Measurements from ENCODE around the gene NPIPB2. TPM values are rescaled to one million over a fixed set of nuclear protein-coding genes. Genes with fewer than 3 reads are reported as not detected.

The NPIPB2 gene
- total and polyA plus RNA-seq, 2 donors (not counting 1 experiment from before 2014, with no cell fraction given): 5.4 to 38.1 TPM

GRCh38 chr16:11886881-11887280 is 55.0 kb downstream of the NPIPB2 start:
- H3K4me3 Mint-ChIP-seq: no peak overlapping the region
- TF ChIP-seq CTCF (IDR thresholded peaks at IDR 0.05) (no peak), EZH2 (IDR thresholded peaks at IDR 0.05; ENCODE audit: borderline replicate concordance, insufficient read depth, low read depth, low read length, poor library complexity, severe bottlenecking) (no peak)
- Histone ChIP-seq H3K79me2 (ENCODE audit: control insufficient read depth, insufficient read depth, low read length) (peaks cover 7% of the 10 kb centered on the region), H3K27me3 (replicated peaks in 1 of 4; ENCODE audit: control extremely low read depth in 1 of 4, control insufficient read depth in 3 of 4, insufficient read depth in 4 of 4, low read length in 3 of 4) (no peaks in the 10 kb centered on the region), H3K4me2 (replicated peaks; ENCODE audit: low read depth, low read length, poor library complexity, severe bottlenecking) (no peak overlapping the region), H4K20me1 (ENCODE audit: control insufficient read depth, insufficient read depth, low read length, poor library complexity, severe bottlenecking) (no peaks in the 10 kb centered on the region), H3K9me3 (ENCODE audit: control extremely low read depth in 1 of 3, control insufficient read depth in 2 of 3, insufficient read depth in 1 of 3, low read length in 2 of 3) (no peaks in the 10 kb centered on the region), H3K36me3 (replicated peaks in 1 of 2; ENCODE audit: control extremely low read depth in 1 of 2, control insufficient read depth in 1 of 2, extremely low read depth in 1 of 2, insufficient read depth in 2 of 2, low read length in 1 of 2) (peaks cover 1 to 59% of the 10 kb centered on the region in 2 experiments), H3K4me3 (ENCODE audit: control extremely low read depth in 1 of 5, extremely low read depth in 1 of 5, insufficient read depth in 1 of 5, low read depth in 2 of 5, low read length in 4 of 5) (no peak overlapping the region), H3K4me1 (ENCODE audit: control insufficient read depth in 2 of 2, insufficient read depth in 2 of 2, low read length in 2 of 2) (no peaks in the 10 kb centered on the region), H3K9ac (ENCODE audit: low read length) (no peak overlapping the region), H3K27ac (ENCODE audit: low read length in 2 of 2) (no peak overlapping the region), H2AFZ (ENCODE audit: insufficient read depth, low read depth, low read length, poor library complexity, severe bottlenecking) (no peak overlapping the region)
- intact Hi-C loops (cut with micrococcal nuclease): no loop called here
- no peaks in the 10 kb centered on the region for H3K27me3 Mint-ChIP-seq
- H3K9me3 Mint-ChIP-seq (ENCODE audit: insufficient read depth): no peaks in the 10 kb centered on the region
- DNase-seq (no peak), ATAC-seq (ENCODE audit: low read depth) (no peak)
- no peak overlapping the region for H3K27ac Mint-ChIP-seq
- 100% methylated on average over 2 of the region's 6 CpGs for WGBS (ENCODE audit: insufficient coverage)
- CTCF ChIA-PET: no interaction called here
- POLR2A ChIA-PET: interaction anchor here (0.7 kb wide), 1 partner anchor 682 kb away, joined by 8 read pairs; no protein-coding TSS in a partner anchor
- H3K4me1 Mint-ChIP-seq: no peaks in the 10 kb centered on the region

GRCh38 chr16:11884035-11884434 is 57.8 kb downstream of the NPIPB2 start:
- TF ChIP-seq CTCF (IDR thresholded peaks at IDR 0.05): no peak
- no peak for TF ChIP-seq EZH2 (IDR thresholded peaks at IDR 0.05; ENCODE audit: borderline replicate concordance, insufficient read depth, low read depth, low read length, poor library complexity, severe bottlenecking)
- intact Hi-C loops (cut with micrococcal nuclease): no loop called here
- Histone ChIP-seq H3K27ac (ENCODE audit: low read length in 2 of 2) (no peak overlapping the region), H3K36me3 (replicated peaks in 1 of 2; ENCODE audit: control extremely low read depth in 1 of 2, control insufficient read depth in 1 of 2, extremely low read depth in 1 of 2, insufficient read depth in 2 of 2, low read length in 1 of 2) (peaks cover 3 to 65% of the 10 kb centered on the region in 2 experiments), H3K79me2 (ENCODE audit: control insufficient read depth, insufficient read depth, low read length) (peaks cover 11% of the 10 kb centered on the region), H3K4me1 (ENCODE audit: control insufficient read depth in 2 of 2, insufficient read depth in 2 of 2, low read length in 2 of 2) (no peaks in the 10 kb centered on the region), H3K9me3 (ENCODE audit: control extremely low read depth in 1 of 3, control insufficient read depth in 2 of 3, insufficient read depth in 1 of 3, low read length in 2 of 3) (no peaks in the 10 kb centered on the region), H2AFZ (ENCODE audit: insufficient read depth, low read depth, low read length, poor library complexity, severe bottlenecking) (no peak overlapping the region), H3K9ac (ENCODE audit: low read length) (no peak overlapping the region), H4K20me1 (ENCODE audit: control insufficient read depth, insufficient read depth, low read length, poor library complexity, severe bottlenecking) (no peaks in the 10 kb centered on the region), H3K4me3 (ENCODE audit: control extremely low read depth in 1 of 5, extremely low read depth in 1 of 5, insufficient read depth in 1 of 5, low read depth in 2 of 5, low read length in 4 of 5) (no peak overlapping the region), H3K4me2 (replicated peaks; ENCODE audit: low read depth, low read length, poor library complexity, severe bottlenecking) (no peak overlapping the region), H3K27me3 (replicated peaks in 1 of 4; ENCODE audit: control extremely low read depth in 1 of 4, control insufficient read depth in 3 of 4, insufficient read depth in 4 of 4, low read length in 3 of 4) (no peaks in the 10 kb centered on the region)
- Mint-ChIP-seq H3K4me1 (no peaks in the 10 kb centered on the region), H3K9me3 (ENCODE audit: insufficient read depth) (no peaks in the 10 kb centered on the region), H3K27ac (no peak overlapping the region), H3K4me3 (no peak overlapping the region), H3K27me3 (no peaks in the 10 kb centered on the region)
- ChIA-PET POLR2A (interaction anchor here (0.7 kb wide), 2 partner anchors 12 to 33 kb away, joined by 3 read pairs; partner anchors contain the start of gene RSL1D1), CTCF (interaction anchor here (1.7 kb wide), 1 partner anchor 184 kb away, joined by 5 read pairs; no protein-coding TSS in a partner anchor)
- ATAC-seq (ENCODE audit: low read depth): no peak
- WGBS (ENCODE audit: insufficient coverage): 100% methylated on average over 2 of the region's 5 CpGs
- DNase-seq: no peak
